OCI-LY3 (cell line): ENCODE data around the gene SMYD5.
A peak's percentile ranks its signal among the peaks of the same experiment; 100 is the strongest.

Experiments
- H2AFZ ChIP-seq: fragments of 200-600, 300-600 bp; shearing (Covaris generic); 2 replicates; pipeline ENCODE4 v1.6.0; 2014; ENCODE audit warnings: antibody characterized with exemption, low read depth, low read length
- H3K27ac ChIP-seq: fragments of 200-600, 300-600 bp; sonication (generic); 2 replicates; pipeline ENCODE4 v1.5.1; 2014; ENCODE audit warnings: mild to moderate bottlenecking, low read length, moderate library complexity, mixed read lengths
- H3K27me3 ChIP-seq: fragments of 200-600, 300-600 bp; sonication (generic); 2 replicates; pipeline ENCODE4 v1.6.1; 2014; ENCODE audit warnings: low read depth, low read length, mixed read lengths
- H3K36me3 ChIP-seq: fragments of 200-600, 300-600 bp; sonication (generic); replicated peaks from 2 replicates; pipeline ENCODE3; 2014; ENCODE audit warnings: low read depth, low read length, mixed read lengths
- H3K4me1 ChIP-seq: fragments of 300-600, 200-600 bp; sonication (generic); 2 replicates; pipeline ENCODE4 v1.6.1; 2014; ENCODE audit warnings: low read length, mixed read lengths
- H3K4me2 ChIP-seq: fragments of 200-600, 300-600 bp; sonication (generic); 2 replicates; pipeline ENCODE4 v1.6.1; 2014; ENCODE audit warnings: low read length, mixed read lengths
- H3K4me3 ChIP-seq: fragments of 300-600, 200-600 bp; sonication (generic); 2 replicates; pipeline ENCODE4 v1.5.1; 2014; ENCODE audit warnings: antibody characterized with exemption, mild to moderate bottlenecking, low read length, moderate library complexity
- H3K79me2 ChIP-seq: fragments of 300-600, 200-600 bp; shearing (Covaris generic); 2 replicates; pipeline ENCODE4 v1.6.1; 2014; ENCODE audit warnings: mild to moderate bottlenecking, low read length, mixed read lengths
- H3K9ac ChIP-seq: fragments of 300-600, 200-600 bp; shearing (Covaris generic); 2 replicates; pipeline ENCODE4 v1.6.0; 2014; ENCODE audit warnings: mild to moderate bottlenecking, low read length, moderate library complexity
- H3K9me3 ChIP-seq: fragments of 200-600, 300-600 bp; shearing (Covaris generic); 2 replicates; pipeline ENCODE4 v1.6.1; 2014; ENCODE audit warnings: low read length, mixed read lengths; ENCODE audit not compliant: insufficient read depth
- H4K20me1 ChIP-seq: fragments of 200-600, 300-600 bp; sonication (generic); 2 replicates; pipeline ENCODE4 v1.6.1; 2016; ENCODE audit warnings: low read length, mixed read lengths; ENCODE audit not compliant: insufficient read depth
- CTCF ChIP-seq: fragments of 200-600, 300-600 bp; sonication (generic); IDR thresholded peaks from 2 replicates; pipeline ENCODE4 v1.5.1; 2014; ENCODE audit warnings: antibody characterized with exemption, low read length, low read depth
- EZH2phosphoT487 ChIP-seq: fragments of 200-600 bp; shearing (Covaris generic); IDR thresholded peaks from 2 replicates; pipeline ENCODE4 v1.6.1; 2018; ENCODE audit warnings: antibody characterized with exemption, mixed run types, low read depth

Gene SMYD5

GRCh38 chr2:73212098-73212447, 2.0 kb upstream of the SMYD5 start:
- Histone ChIP-seq H3K27me3 (no peaks in the 10 kb centered on the region), H3K4me3 (no peak overlapping the region), H3K9ac (no peak overlapping the region), H3K27ac (no peak overlapping the region), H3K36me3 (no peaks in the 10 kb centered on the region), H3K9me3 (no peaks in the 10 kb centered on the region), H3K4me1 (peaks cover 23% of the 10 kb centered on the region), H3K79me2 (peaks cover 29% of the 10 kb centered on the region), H3K4me2 (peak overlapping the region; percentile 66), H4K20me1 (no peaks in the 10 kb centered on the region), H2AFZ (peak overlapping the region; percentile 93; the same call in 1 of the 2 replicates)
- no peak for TF ChIP-seq EZH2phosphoT487
- no peak for TF ChIP-seq CTCF

GRCh38 chr2:73212448-73213176, 1.4 kb upstream of the SMYD5 start:
- H3K27ac ChIP-seq = peak overlapping the region; percentile 49; the same call in 1 of the 2 replicates
- H3K27me3 ChIP-seq = no peaks in the 10 kb centered on the region
- H4K20me1 ChIP-seq = no peaks in the 10 kb centered on the region
- no peaks in the 10 kb centered on the region for H3K36me3 ChIP-seq
- H3K4me2 ChIP-seq = peak overlapping the region; percentile 66
- no peaks in the 10 kb centered on the region for H3K9me3 ChIP-seq
- peak overlapping the region; percentile 93 for H2AFZ ChIP-seq
- H3K4me3 ChIP-seq = peak overlapping the region; percentile 84
- peaks cover 23% of the 10 kb centered on the region for H3K4me1 ChIP-seq
- TF ChIP-seq CTCF = peak; percentile 82
- TF ChIP-seq EZH2phosphoT487 = no peak
- H3K9ac ChIP-seq = peak overlapping the region; percentile 76
- peaks cover 35% of the 10 kb centered on the region for H3K79me2 ChIP-seq

GRCh38 chr2:73215254-73215653, 1.2 kb downstream of the SMYD5 start:
- Histone ChIP-seq H3K9ac (peak overlapping the region; percentile 76), H4K20me1 (0 out of 2 replicates have a peak, but pooled peaks cover 7% of the 10 kb centered on the region), H3K79me2 (peaks cover 49% of the 10 kb centered on the region), H3K9me3 (no peaks in the 10 kb centered on the region), H2AFZ (no peak overlapping the region), H3K4me1 (peaks cover 32% of the 10 kb centered on the region), H3K27ac (no peak overlapping the region), H3K27me3 (no peaks in the 10 kb centered on the region), H3K4me2 (peak overlapping the region; percentile 66), H3K36me3 (peaks cover 3% of the 10 kb centered on the region), H3K4me3 (peak overlapping the region; percentile 84)
- TF ChIP-seq CTCF = no peak
- no peak for TF ChIP-seq EZH2phosphoT487

- H3K4me2 ChIP-seq = no peak overlapping the region
- no peaks in the 10 kb centered on the region for H3K9me3 ChIP-seq
- peaks cover 49% of the 10 kb centered on the region for H3K79me2 ChIP-seq
- H3K27me3 ChIP-seq = no peaks in the 10 kb centered on the region
- H3K36me3 ChIP-seq = peaks cover 14% of the 10 kb centered on the region
- H3K9ac ChIP-seq = no peak overlapping the region
- H3K4me3 ChIP-seq = no peak overlapping the region
- peaks cover 35% of the 10 kb centered on the region for H3K4me1 ChIP-seq
- H3K27ac ChIP-seq = no peak overlapping the region
- H2AFZ ChIP-seq = no peak overlapping the region
- TF ChIP-seq EZH2phosphoT487 (no peak), CTCF (no peak)
- H4K20me1 ChIP-seq = 0 out of 2 replicates have a peak, but pooled peaks cover 7% of the 10 kb centered on the region
Observed at GRCh38 chr2:73217160-73217559, 3.1 kb downstream of the SMYD5 start.
